Right cardiac atrium (tissue), 5 donors: Measurements from ENCODE around the gene ZFAND2B. TPM values are rescaled to one million over a fixed set of nuclear protein-coding genes. Genes with fewer than 3 reads are reported as not detected.

ENCODE experiments used
- ATAC-seq, 2 donors: fragments of 200-7000 bp; cut with Tn5 transposase; one replicate each; pipeline versions ENCODE4 v1.8.0 to v1.9.1; 2020; ENCODE audit warnings: moderate library complexity in 2 of 2, mild to moderate bottlenecking in 1 of 2
- DNase-seq, 3 donors: peaks; one replicate each; pipeline ENCODE4 v3.0.0-alpha.2; 2020
- H3K27ac ChIP-seq: one replicate; pipeline ENCODE4 v1.5.1; 2013; ENCODE audit warnings: mild to moderate bottlenecking, low read length, control low read depth, moderate library complexity
- H3K27me3 ChIP-seq: one replicate; pipeline ENCODE4 v1.6.1; 2013; ENCODE audit not compliant: control insufficient read depth, insufficient read depth
- H3K4me1 ChIP-seq: one replicate; pipeline ENCODE4 v1.6.1; 2013; ENCODE audit warnings: low read length; ENCODE audit not compliant: control insufficient read depth, insufficient read depth
- H3K4me3 ChIP-seq: one replicate; pipeline ENCODE4 v1.5.1; 2013; ENCODE audit warnings: low read length, control low read depth
- H3K9me3 ChIP-seq: one replicate; pipeline ENCODE4 v1.6.1; 2013; ENCODE audit warnings: low read length; ENCODE audit not compliant: control insufficient read depth
- WGBS: extraction: QIAGEN DNeasy Blood & Tissue Kit; methylation state at CpG from one replicate; pipeline ENCODE4 v1.1.7; 2013; 5-methylcytosine and 5-hydroxymethylcytosine counted together
- intact Hi-C, 4 donors: fragments of 100-400 bp; cut with DNase I; formaldehyde crosslinking; loops; one replicate each; pipeline versions ENCODE4 v1.11.0 to v1.14.0; 2022 to 2023
- long read RNA-seq, 4 donors: library from polyadenylated mRNA; unstranded; transcript quantifications; one replicate each; pipeline ENCODE4 v2.0.0, GENCODE V29; 2020 to 2021
- polyA plus RNA-seq: library from polyadenylated mRNA; stranded (reverse); fragments of 200-250 nt; gene quantifications from one replicate; pipeline ENCODE4 v1.2.3, GENCODE V29; 2013
- total RNA-seq, 4 donors: library from RNA; stranded (reverse); fragmentation: NEBNext Ultra II Directional; extraction: Animal tissue kit (Norgen Biotek cat#: 25700); gene quantifications; one replicate each; pipeline ENCODE4 v1.2.1, GENCODE V29; 2021
- donor health status: healthy with polysubstance abuse.
- donor health status: DM: no; HTN: yes; CAD: no.
- donor health status: DM: no; HTN: no; CAD: no.
- donor health status: DM: no; HTN: yes; CAD: no; lungs with severe emphysema.
- donor health status: DM: yes; HTN: yes; CAD: no.

Gene ZFAND2B
- total RNA-seq (10 to 100 TPM; 21.8 to 28.9 (median 22.8) TPM), polyA plus RNA-seq (23.9 TPM)
- long read RNA-seq, donor 1, transcript ZFAND2B-201 (9 exons, 1,314 nt) = major isoform, 17 of 43 reads
- long read RNA-seq, donor 1, transcript ZFAND2B-212 (10 exons, 1,199 nt) = minor isoform, 13 of 43 reads
- long read RNA-seq, donor 1, partial matches to known transcripts = 6 of 43 reads
- long read RNA-seq, donor 1, other reads (novel, unspliced or antisense) = 5 of 43 reads
- long read RNA-seq, donor 2, transcript ZFAND2B-201 (9 exons, 1,314 nt) = minor isoform, 6 of 24 reads
- long read RNA-seq, donor 2, transcript ZFAND2B-212 (10 exons, 1,199 nt) = major isoform, 14 of 24 reads
- long read RNA-seq, donor 2, partial matches to known transcripts = 0 of 24 reads
- long read RNA-seq, donor 2, other reads (novel, unspliced or antisense) = 3 of 24 reads
- long read RNA-seq, donor 3, transcript ZFAND2B-204 (7 exons, 886 nt) = minor isoform, 8 of 53 reads
- long read RNA-seq, donor 3, transcript ZFAND2B-212 (10 exons, 1,199 nt) = major isoform, 19 of 53 reads
- long read RNA-seq, donor 3, partial matches to known transcripts = 7 of 53 reads
- long read RNA-seq, donor 3, other reads (novel, unspliced or antisense) = 7 of 53 reads
- long read RNA-seq, donor 4, transcript ZFAND2B-204 (7 exons, 886 nt) = minor isoform, 5 of 38 reads
- long read RNA-seq, donor 4, transcript ZFAND2B-201 (9 exons, 1,314 nt) = major isoform, 12 of 38 reads
- long read RNA-seq, donor 4, transcript ZFAND2B-212 (10 exons, 1,199 nt) = minor isoform, 11 of 38 reads
- long read RNA-seq, donor 4, partial matches to known transcripts = 6 of 38 reads
- long read RNA-seq, donor 4, other reads (novel, unspliced or antisense) = 2 of 38 reads

DNA sequence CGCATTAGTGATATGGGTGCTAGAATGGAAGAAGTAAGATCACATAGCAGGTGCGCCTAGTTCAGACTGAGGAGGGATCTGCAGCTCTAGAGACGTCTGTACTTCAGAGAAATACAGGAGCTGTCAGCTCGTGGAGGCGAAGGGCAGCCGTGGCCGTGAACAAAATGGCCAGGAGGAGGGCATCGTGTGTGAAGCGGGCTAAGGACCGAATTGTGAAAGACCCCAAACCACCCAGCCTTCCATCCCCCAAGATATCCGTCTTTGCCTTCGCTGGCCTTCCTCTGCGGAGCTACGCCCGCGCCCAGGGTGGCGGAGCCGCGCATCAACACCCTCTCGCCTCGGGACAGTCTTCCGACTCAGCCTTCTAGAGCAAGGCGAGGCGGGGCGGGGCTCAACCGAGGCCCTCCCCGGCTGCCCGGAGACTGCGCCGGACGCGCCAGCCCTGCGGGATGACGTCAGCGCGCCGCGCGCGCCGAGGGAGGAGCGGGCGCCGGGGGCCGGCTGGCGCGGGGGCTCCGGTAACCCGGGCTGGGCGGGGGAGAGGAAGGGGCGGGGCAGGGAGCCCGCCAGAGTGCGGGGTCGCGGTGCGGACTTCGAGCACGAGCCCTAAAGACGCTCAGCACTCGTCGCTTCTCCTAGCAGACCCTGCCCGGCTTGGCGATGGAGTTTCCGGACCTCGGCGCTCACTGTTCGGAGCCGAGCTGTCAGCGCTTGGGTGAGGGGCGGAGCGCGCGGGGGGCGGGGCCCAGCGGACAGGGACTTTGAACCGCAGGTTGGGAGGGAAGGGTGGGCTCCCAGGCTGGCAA lies at the start of gene ZFAND2B:
TSS of gene ZFAND2B (plus strand) at position 455 of the 806 bp plus-strand sequence. CDS start at position 661, 206 bp downstream.
- Histone ChIP-seq H3K4me3 (peak within 1 kb of the TSS; percentile 59), H3K4me1 (peaks cover 10% of the 10 kb centered on the region), H3K27me3 (no peaks in the 10 kb centered on the region), H3K9me3 (no peaks in the 10 kb centered on the region), H3K27ac (peak within 1 kb of the TSS; percentile 92)
- WGBS = under 1% methylated on average over 76 of the region's 76 CpGs
- intact Hi-C loops = loop anchor here in 1 of 4 donors (5.0 kb wide), 1 partner anchor 34 kb away; the partner anchor contains the start of gene SLC23A3
- ATAC-seq = peak; percentile 97 to 98
- peak; percentile 96 to 99 (median 98) for DNase-seq

DNA sequence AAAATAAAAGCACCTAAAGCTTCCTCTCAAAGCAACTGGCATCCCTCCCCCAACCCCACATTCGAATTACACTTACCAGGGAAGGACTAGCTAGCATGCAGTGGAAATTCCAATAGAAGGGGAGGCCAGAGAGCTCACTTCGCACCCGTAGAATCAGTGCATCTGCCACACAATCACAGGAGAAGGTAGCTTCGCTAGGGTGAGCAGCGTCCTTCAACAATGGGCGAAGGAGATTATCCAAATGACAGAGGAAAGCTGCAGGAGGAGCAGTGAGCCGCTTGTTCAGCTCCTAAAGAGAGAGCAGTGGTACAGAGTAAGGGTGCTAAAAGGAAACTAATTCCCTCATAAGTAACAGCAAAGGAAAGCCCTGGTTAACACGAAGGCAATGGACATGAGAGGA lies 49.2 kb upstream of the ZFAND2B start:
- intact Hi-C loops = no loop called here
- Histone ChIP-seq H3K4me3 (no peak overlapping the region), H3K27ac (no peak overlapping the region), H3K4me1 (peaks cover 3% of the 10 kb centered on the region), H3K9me3 (no peaks in the 10 kb centered on the region), H3K27me3 (no peaks in the 10 kb centered on the region)
- ATAC-seq (no peak), DNase-seq (no peak)
- 90% methylated on average over 8 of the region's 8 CpGs for WGBS

DNA sequence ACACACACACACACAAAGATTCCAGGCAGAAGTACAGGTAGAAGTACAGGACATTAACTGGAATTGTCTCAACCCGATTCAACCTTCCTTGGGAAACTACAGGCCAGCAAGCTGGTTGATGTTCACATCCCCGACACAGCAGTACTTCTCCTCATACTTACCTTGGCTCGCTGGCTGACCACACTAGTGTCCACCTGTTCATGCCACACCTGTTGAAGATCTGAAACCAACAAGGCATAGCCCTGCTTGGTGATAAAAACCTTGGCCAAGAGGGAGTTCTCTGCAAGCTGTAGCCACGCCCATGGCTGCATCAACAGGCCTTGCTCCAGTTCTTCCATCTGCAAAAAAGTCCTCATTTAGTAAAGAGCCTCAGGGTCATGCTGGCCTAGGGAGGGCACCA lies 48.6 kb upstream of the ZFAND2B start:
- intact Hi-C loops = no loop called here
- Histone ChIP-seq H3K9me3 (no peaks in the 10 kb centered on the region), H3K4me1 (peaks cover 3% of the 10 kb centered on the region), H3K27ac (no peak overlapping the region), H3K27me3 (no peaks in the 10 kb centered on the region), H3K4me3 (no peak overlapping the region)
- DNase-seq (no peak), ATAC-seq (no peak)
- WGBS = 96% methylated on average over 4 of the region's 4 CpGs

DNA sequence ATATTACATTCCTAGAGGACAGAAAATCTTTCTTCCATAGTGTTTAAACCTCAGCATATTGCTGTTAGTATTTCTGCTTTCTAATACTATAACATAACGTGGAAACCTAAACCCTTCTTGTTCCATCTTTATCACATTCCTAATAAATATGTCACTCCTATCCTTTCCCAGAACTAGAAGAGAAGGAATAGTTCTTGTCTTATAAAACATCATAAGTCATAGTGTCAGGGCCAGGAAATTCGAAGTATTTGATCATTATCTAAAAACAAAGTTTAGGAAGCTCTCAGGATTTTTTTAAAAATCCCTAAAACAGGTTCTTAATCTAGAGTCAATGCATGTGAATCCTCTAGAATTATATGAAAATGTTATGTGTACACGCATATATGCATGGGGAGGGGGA lies 48.0 kb upstream of the ZFAND2B start:
- DNase-seq = no peak
- no peak for ATAC-seq
- Histone ChIP-seq H3K9me3 (no peaks in the 10 kb centered on the region), H3K27me3 (no peaks in the 10 kb centered on the region), H3K4me3 (no peak overlapping the region), H3K27ac (no peak overlapping the region), H3K4me1 (peaks cover 3% of the 10 kb centered on the region)
- intact Hi-C loops = no loop called here
- WGBS = 86% methylated on average over 3 of the region's 3 CpGs

GRCh38 chr2:219159771-219160185 lies 46.8 kb upstream of the ZFAND2B start:
- 8% methylated on average over 18 of the region's 18 CpGs for WGBS
- no peak for ATAC-seq
- intact Hi-C loops = loop anchor here in 3 of 4 donors (2.0 to 10.0 kb wide), 3 partner anchors 135 to 138 kb away; no protein-coding TSS in a partner anchor
- peak overlapping the region; percentile 61 for H3K4me3 ChIP-seq
- no peaks in the 10 kb centered on the region for H3K9me3 ChIP-seq
- no peaks in the 10 kb centered on the region for H3K27me3 ChIP-seq
- no peak for DNase-seq
- peak overlapping the region; percentile 5 for H3K27ac ChIP-seq
- peaks cover 3% of the 10 kb centered on the region for H3K4me1 ChIP-seq

GRCh38 chr2:219160186-219161017 lies 46.2 kb upstream of the ZFAND2B start, which contains the start of gene NHEJ1:
Gene NHEJ1 (minus strand): TSS chr2:219160815. CDS start chr2:219158362, 2,453 bp downstream.
- H3K9me3 ChIP-seq = no peaks in the 10 kb centered on the region
- under 1% methylated on average over 70 of the region's 70 CpGs for WGBS
- H3K4me1 ChIP-seq = peaks cover 3% of the 10 kb centered on the region
- intact Hi-C loops = loop anchor here in 3 of 4 donors (2.0 to 10.0 kb wide), 3 partner anchors 134 to 137 kb away; no protein-coding TSS in a partner anchor
- H3K27me3 ChIP-seq = no peaks in the 10 kb centered on the region
- peak; percentile 97 to 99 (median 99) for DNase-seq
- peak within 1 kb of the TSS; percentile 98 for H3K27ac ChIP-seq
- peak within 1 kb of the TSS; percentile 61 for H3K4me3 ChIP-seq
- peak; percentile 98 to 99 for ATAC-seq

- Histone ChIP-seq H3K4me1 (peaks cover 3% of the 10 kb centered on the region), H3K9me3 (no peaks in the 10 kb centered on the region), H3K27me3 (no peaks in the 10 kb centered on the region), H3K4me3 (peak overlapping the region; percentile 61), H3K27ac (peak overlapping the region; percentile 98)
- DNase-seq (no peak), ATAC-seq (no peak)
- 70% methylated on average over 4 of the region's 4 CpGs for WGBS
- intact Hi-C loops = loop anchor here in 3 of 4 donors (2.0 to 10.0 kb wide), 3 partner anchors 134 to 136 kb away; no protein-coding TSS in a partner anchor
Observed at GRCh38 chr2:219161097-219161496, 45.5 kb upstream of the ZFAND2B start.

- Histone ChIP-seq H3K9me3 (no peaks in the 10 kb centered on the region), H3K27ac (no peak overlapping the region), H3K27me3 (no peaks in the 10 kb centered on the region), H3K4me1 (peaks cover 3% of the 10 kb centered on the region), H3K4me3 (no peak overlapping the region)
- 91% methylated on average over 6 of the region's 6 CpGs for WGBS
- intact Hi-C loops = loop anchor here in 2 of 4 donors (5.0 to 10.0 kb wide), 2 partner anchors 132 to 134 kb away; no protein-coding TSS in a partner anchor
- ATAC-seq (no peak), DNase-seq (no peak)
Observed at GRCh38 chr2:219163156-219163555, 43.4 kb upstream of the ZFAND2B start.

DNA sequence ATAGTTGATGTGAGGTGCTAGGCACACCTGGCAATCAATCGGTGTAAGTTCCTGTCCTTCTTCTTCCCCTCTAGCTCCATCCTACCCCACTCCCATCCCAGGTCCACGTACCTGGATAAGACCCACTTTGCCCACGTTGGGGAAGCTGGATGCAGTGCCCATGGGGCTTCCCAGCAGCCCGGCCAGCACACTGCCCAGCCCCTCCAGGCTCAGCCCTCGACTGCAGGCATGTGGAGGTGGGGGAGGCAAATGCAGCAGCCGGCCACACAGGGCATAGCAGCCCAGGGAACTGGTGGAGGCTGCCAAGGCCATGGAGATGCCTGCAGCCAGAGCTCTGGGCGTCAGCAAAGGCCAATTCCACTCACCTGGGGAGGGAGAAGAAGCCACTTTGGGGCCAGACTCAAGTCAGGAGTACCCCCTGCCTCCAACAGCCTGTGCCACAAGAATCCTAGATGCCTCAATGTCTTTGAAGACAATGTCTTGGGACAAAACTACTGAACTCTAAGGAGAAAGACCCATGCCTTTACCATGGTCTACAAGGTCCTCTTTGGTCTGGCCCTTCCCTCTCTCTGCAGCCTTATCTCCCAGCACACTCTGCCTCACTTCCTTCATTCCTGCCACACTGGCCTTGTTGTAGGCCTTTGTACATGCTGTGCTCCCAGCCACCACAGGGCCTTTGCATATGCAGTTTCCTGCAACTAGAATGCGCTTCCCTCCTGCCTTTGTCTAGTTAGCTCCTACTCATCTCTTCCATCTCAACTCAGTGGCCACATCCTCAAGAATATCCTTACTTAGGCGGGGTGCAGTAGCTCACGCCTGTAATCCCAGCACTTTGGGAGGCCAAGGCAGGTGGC lies 41.3 kb upstream of the ZFAND2B start:
- intact Hi-C loops = loop anchor here in 2 of 4 donors (5.0 to 10.0 kb wide), 2 partner anchors 127 to 130 kb away; no protein-coding TSS in a partner anchor
- no peak for ATAC-seq
- H3K27ac ChIP-seq = no peak overlapping the region
- WGBS = 83% methylated on average over 10 of the region's 10 CpGs
- no peaks in the 10 kb centered on the region for H3K9me3 ChIP-seq
- no peak overlapping the region for H3K4me3 ChIP-seq
- H3K4me1 ChIP-seq = peaks cover 3% of the 10 kb centered on the region
- no peak for DNase-seq
- H3K27me3 ChIP-seq = no peaks in the 10 kb centered on the region
